Adrenal gland (tissue), 5 donors: ENCODE measurements around the gene SCAPER.

ENCODE experiments used
- POLR2A ChIP-seq, 2 donors: fragments of 450-650 bp; IDR thresholded peaks; one replicate each; pipeline ENCODE4 v1.6.1; 2017; ENCODE audit warnings: antibody characterized with exemption in 2 of 2, mild to moderate bottlenecking in 2 of 2, moderate library complexity in 1 of 2
- TF ChIP-seq, protein P1 (sequence below), 6 experiments: fragments of 450-650 bp in 4 of 6; fragments of 200-600 bp in 2 of 6; sonication (generic) in 1 of 6; IDR thresholded peaks; 1 replicate in 5 of 6; 2 replicates in 1 of 6; pipeline versions ENCODE4 v1.5.1 to v1.8.0; 2016 to 2021; ENCODE audit warnings: antibody characterized with exemption in 6 of 6, mild to moderate bottlenecking in 2 of 6, moderate library complexity in 1 of 6
- donor health status: DM: no; HTN: no; CAD: no.

DNA sequence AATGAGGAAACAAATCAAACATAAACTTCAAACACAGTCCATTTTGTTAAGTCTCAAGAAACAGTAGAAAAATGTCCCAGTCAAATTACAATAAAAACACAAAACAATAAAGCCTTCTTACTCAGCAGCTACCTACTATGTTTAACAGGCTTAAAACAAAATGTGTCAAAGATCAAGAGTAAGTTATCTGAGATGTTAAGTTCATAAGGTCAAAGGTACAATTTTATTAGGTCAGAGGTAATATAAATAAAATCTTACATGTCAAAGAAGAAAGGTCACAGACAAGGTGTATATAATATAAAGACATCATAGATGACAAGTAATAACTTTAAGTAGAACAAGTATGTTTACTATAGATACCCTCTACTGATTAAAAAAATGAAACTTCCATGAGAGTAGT is 208.3 kb downstream of the SCAPER start:
- TF ChIP-seq, protein P1, sequence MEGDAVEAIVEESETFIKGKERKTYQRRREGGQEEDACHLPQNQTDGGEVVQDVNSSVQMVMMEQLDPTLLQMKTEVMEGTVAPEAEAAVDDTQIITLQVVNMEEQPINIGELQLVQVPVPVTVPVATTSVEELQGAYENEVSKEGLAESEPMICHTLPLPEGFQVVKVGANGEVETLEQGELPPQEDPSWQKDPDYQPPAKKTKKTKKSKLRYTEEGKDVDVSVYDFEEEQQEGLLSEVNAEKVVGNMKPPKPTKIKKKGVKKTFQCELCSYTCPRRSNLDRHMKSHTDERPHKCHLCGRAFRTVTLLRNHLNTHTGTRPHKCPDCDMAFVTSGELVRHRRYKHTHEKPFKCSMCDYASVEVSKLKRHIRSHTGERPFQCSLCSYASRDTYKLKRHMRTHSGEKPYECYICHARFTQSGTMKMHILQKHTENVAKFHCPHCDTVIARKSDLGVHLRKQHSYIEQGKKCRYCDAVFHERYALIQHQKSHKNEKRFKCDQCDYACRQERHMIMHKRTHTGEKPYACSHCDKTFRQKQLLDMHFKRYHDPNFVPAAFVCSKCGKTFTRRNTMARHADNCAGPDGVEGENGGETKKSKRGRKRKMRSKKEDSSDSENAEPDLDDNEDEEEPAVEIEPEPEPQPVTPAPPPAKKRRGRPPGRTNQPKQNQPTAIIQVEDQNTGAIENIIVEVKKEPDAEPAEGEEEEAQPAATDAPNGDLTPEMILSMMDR (IDR thresholded peaks at IDR 0.05), result no peak
- TF ChIP-seq POLR2A (IDR thresholded peaks at IDR 0.05), result no peak
